ENCODE results near the gene ARVCF.

The ARVCF gene

GRCh38 chr22:20037419-20037818, 20.8 kb upstream of the ARVCF start:
- Histone ChIP-seq H3K4me1 (ENCODE audit: control insufficient read depth, insufficient read depth, low read length, poor library complexity, severe bottlenecking) (peaks cover 9% of the 10 kb centered on the region), H3K27ac (ENCODE audit: low read depth, low read length, severe bottlenecking) (peak overlapping the region; percentile 29), H3K36me3 (ENCODE audit: control insufficient read depth, insufficient read depth, low read length) (peaks cover 5% of the 10 kb centered on the region), H3K4me3 (ENCODE audit: extremely low read depth, insufficient read depth, low read length, poor library complexity, severe bottlenecking) (no peak overlapping the region), H3K9me3 (ENCODE audit: control insufficient read depth, low read length) (no peaks in the 10 kb centered on the region)
- 97 to 98% methylated on average over 3 of the region's 3 CpGs for WGBS, 2 experiments (ENCODE audit: insufficient coverage in 2 of 2)

- H3K36me3 ChIP-seq (ENCODE audit: control insufficient read depth, insufficient read depth, low read length): peaks cover 5% of the 10 kb centered on the region
- H3K27ac ChIP-seq (ENCODE audit: low read depth, low read length, severe bottlenecking): peak overlapping the region; percentile 29
- no peaks in the 10 kb centered on the region for H3K9me3 ChIP-seq (ENCODE audit: control insufficient read depth, low read length)
- WGBS, 2 experiments (ENCODE audit: insufficient coverage in 2 of 2): 94 to 95% methylated on average over 21 of the region's 25 CpGs
- no peak overlapping the region for H3K4me3 ChIP-seq (ENCODE audit: extremely low read depth, insufficient read depth, low read length, poor library complexity, severe bottlenecking)
- peaks cover 9% of the 10 kb centered on the region for H3K4me1 ChIP-seq (ENCODE audit: control insufficient read depth, insufficient read depth, low read length, poor library complexity, severe bottlenecking)
Observed at GRCh38 chr22:20036535-20037392, 20.1 kb upstream of the ARVCF start.

GRCh38 chr22:20036084-20036482, 19.5 kb upstream of the ARVCF start:
- H3K4me1 ChIP-seq (ENCODE audit: control insufficient read depth, insufficient read depth, low read length, poor library complexity, severe bottlenecking): peaks cover 9% of the 10 kb centered on the region
- no peak overlapping the region for H3K4me3 ChIP-seq (ENCODE audit: extremely low read depth, insufficient read depth, low read length, poor library complexity, severe bottlenecking)
- 91% methylated on average over 7 to 8 of the region's 10 CpGs for WGBS, 2 experiments (ENCODE audit: insufficient coverage in 2 of 2)

GRCh38 chr22:20035375-20036083, 18.9 kb upstream of the ARVCF start:
- Histone ChIP-seq H3K4me3 (ENCODE audit: extremely low read depth, insufficient read depth, low read length, poor library complexity, severe bottlenecking) (no peak overlapping the region), H3K4me1 (ENCODE audit: control insufficient read depth, insufficient read depth, low read length, poor library complexity, severe bottlenecking) (peaks cover 9% of the 10 kb centered on the region), H3K36me3 (ENCODE audit: control insufficient read depth, insufficient read depth, low read length) (peaks cover 5% of the 10 kb centered on the region), H3K9me3 (ENCODE audit: control insufficient read depth, low read length) (no peaks in the 10 kb centered on the region), H3K27ac (ENCODE audit: low read depth, low read length, severe bottlenecking) (no peak overlapping the region)
- WGBS, 2 experiments (ENCODE audit: insufficient coverage in 2 of 2): 91 to 96% methylated on average over 14 to 16 of the region's 16 CpGs

More at GRCh38 chr22:20036084-20036482, 19.5 kb upstream of the ARVCF start:
- Histone ChIP-seq H3K36me3 (ENCODE audit: control insufficient read depth, insufficient read depth, low read length) (peaks cover 5% of the 10 kb centered on the region), H3K9me3 (ENCODE audit: control insufficient read depth, low read length) (no peaks in the 10 kb centered on the region), H3K27ac (ENCODE audit: low read depth, low read length, severe bottlenecking) (no peak overlapping the region)

GRCh38 chr22:20034143-20034542, 17.5 kb upstream of the ARVCF start:
- Histone ChIP-seq H3K9me3 (ENCODE audit: control insufficient read depth, low read length) (no peaks in the 10 kb centered on the region), H3K4me3 (ENCODE audit: extremely low read depth, insufficient read depth, low read length, poor library complexity, severe bottlenecking) (no peak overlapping the region), H3K4me1 (ENCODE audit: control insufficient read depth, insufficient read depth, low read length, poor library complexity, severe bottlenecking) (peaks cover 9% of the 10 kb centered on the region), H3K27ac (ENCODE audit: low read depth, low read length, severe bottlenecking) (no peak overlapping the region), H3K36me3 (ENCODE audit: control insufficient read depth, insufficient read depth, low read length) (peaks cover 5% of the 10 kb centered on the region)
- WGBS, 2 experiments (ENCODE audit: insufficient coverage in 2 of 2): 74 to 82% methylated on average over 5 of the region's 5 CpGs

- Histone ChIP-seq H3K4me1 (ENCODE audit: control insufficient read depth, insufficient read depth, low read length, poor library complexity, severe bottlenecking) (peaks cover 5% of the 10 kb centered on the region), H3K36me3 (ENCODE audit: control insufficient read depth, insufficient read depth, low read length) (peaks cover 5% of the 10 kb centered on the region), H3K9me3 (ENCODE audit: control insufficient read depth, low read length) (no peaks in the 10 kb centered on the region), H3K27ac (ENCODE audit: low read depth, low read length, severe bottlenecking) (no peak overlapping the region), H3K4me3 (ENCODE audit: extremely low read depth, insufficient read depth, low read length, poor library complexity, severe bottlenecking) (no peak overlapping the region)
- 93 to 98% methylated on average over 13 of the region's 14 CpGs for WGBS, 2 experiments (ENCODE audit: insufficient coverage in 2 of 2)
Observed at GRCh38 chr22:20033045-20033706, 16.6 kb upstream of the ARVCF start.

GRCh38 chr22:20032407-20032991, 15.9 kb upstream of the ARVCF start:
- 90 to 100% methylated on average over 5 to 7 of the region's 7 CpGs for WGBS, 2 experiments (ENCODE audit: insufficient coverage in 2 of 2)

GRCh38 chr22:20031732-20032406, 15.2 kb upstream of the ARVCF start:
- Histone ChIP-seq H3K36me3 (ENCODE audit: control insufficient read depth, insufficient read depth, low read length) (peaks cover 5% of the 10 kb centered on the region), H3K9me3 (ENCODE audit: control insufficient read depth, low read length) (no peaks in the 10 kb centered on the region), H3K27ac (ENCODE audit: low read depth, low read length, severe bottlenecking) (no peak overlapping the region), H3K4me3 (ENCODE audit: extremely low read depth, insufficient read depth, low read length, poor library complexity, severe bottlenecking) (no peak overlapping the region), H3K4me1 (ENCODE audit: control insufficient read depth, insufficient read depth, low read length, poor library complexity, severe bottlenecking) (no peaks in the 10 kb centered on the region)
- WGBS, 2 experiments (ENCODE audit: insufficient coverage in 2 of 2): 92 to 96% methylated on average over 12 to 15 of the region's 16 CpGs

More at GRCh38 chr22:20032407-20032991, 15.9 kb upstream of the ARVCF start:
- no peaks in the 10 kb centered on the region for H3K9me3 ChIP-seq (ENCODE audit: control insufficient read depth, low read length)
- no peak overlapping the region for H3K4me3 ChIP-seq (ENCODE audit: extremely low read depth, insufficient read depth, low read length, poor library complexity, severe bottlenecking)
- no peak overlapping the region for H3K27ac ChIP-seq (ENCODE audit: low read depth, low read length, severe bottlenecking)
- H3K4me1 ChIP-seq (ENCODE audit: control insufficient read depth, insufficient read depth, low read length, poor library complexity, severe bottlenecking): no peaks in the 10 kb centered on the region
- H3K36me3 ChIP-seq (ENCODE audit: control insufficient read depth, insufficient read depth, low read length): peaks cover 5% of the 10 kb centered on the region

GRCh38 chr22:20029550-20030225, 13.1 kb upstream of the ARVCF start:
- H3K27ac ChIP-seq (ENCODE audit: low read depth, low read length, severe bottlenecking): no peak overlapping the region
- WGBS, 2 experiments (ENCODE audit: insufficient coverage in 2 of 2): 94 to 96% methylated on average over 7 of the region's 9 CpGs
- no peaks in the 10 kb centered on the region for H3K4me1 ChIP-seq (ENCODE audit: control insufficient read depth, insufficient read depth, low read length, poor library complexity, severe bottlenecking)
- no peaks in the 10 kb centered on the region for H3K36me3 ChIP-seq (ENCODE audit: control insufficient read depth, insufficient read depth, low read length)
- H3K4me3 ChIP-seq (ENCODE audit: extremely low read depth, insufficient read depth, low read length, poor library complexity, severe bottlenecking): no peak overlapping the region
- no peaks in the 10 kb centered on the region for H3K9me3 ChIP-seq (ENCODE audit: control insufficient read depth, low read length)
